ENCODE results near the gene IL17RD. TPM values are rescaled to one million over a fixed set of nuclear protein-coding genes. Genes with fewer than 3 reads are reported as not detected.

IL17RD gene
- polyA plus RNA-seq, 3 donors, result not detected

GRCh38 chr3:57097536-57097935 is 67.6 kb downstream of the IL17RD start:
- no peaks in the 10 kb centered on the region for H3K36me3 ChIP-seq (replicated peaks in 1 of 2; ENCODE audit: control insufficient read depth in 1 of 2, insufficient read depth in 2 of 2, low read length in 2 of 2)

GRCh38 chr3:57095363-57095762 is 69.8 kb downstream of the IL17RD start:
- Histone ChIP-seq H3K27ac (ENCODE audit: low read depth in 1 of 2, low read length in 2 of 2) (no peak overlapping the region), H2AFZ (ENCODE audit: insufficient read depth, low read depth, low read length, poor library complexity, severe bottlenecking) (no peak overlapping the region), H3K4me3 (replicated peaks in 1 of 3; ENCODE audit: low read depth in 2 of 3, low read length in 3 of 3) (no peak overlapping the region), H3K27me3 (ENCODE audit: control insufficient read depth in 2 of 2, insufficient read depth in 2 of 2, low read length in 2 of 2) (no peaks in the 10 kb centered on the region), H3K9me3 (replicated peaks in 1 of 2; ENCODE audit: control insufficient read depth in 1 of 2, insufficient read depth in 1 of 2, low read length in 2 of 2) (no peaks in the 10 kb centered on the region), H4K20me1 (ENCODE audit: insufficient read depth, low read length) (no peaks in the 10 kb centered on the region), H3K4me2 (replicated peaks; ENCODE audit: extremely low read depth, low read length, poor library complexity, severe bottlenecking) (no peak overlapping the region), H3K36me3 (replicated peaks in 1 of 2; ENCODE audit: control insufficient read depth in 1 of 2, insufficient read depth in 2 of 2, low read length in 2 of 2) (no peaks in the 10 kb centered on the region), H3K4me1 (ENCODE audit: control insufficient read depth in 1 of 2, insufficient read depth in 2 of 2, low read length in 2 of 2) (peaks cover 11 to 13% of the 10 kb centered on the region in 2 donors), H3K9ac (ENCODE audit: insufficient read depth, low read length, poor library complexity, severe bottlenecking) (no peak overlapping the region), H3K79me2 (ENCODE audit: insufficient read depth, low read length) (no peaks in the 10 kb centered on the region)
- DNase-seq, result no peak
- Mint-ChIP-seq H3K36me3 (peaks cover 0 to 3% of the 10 kb centered on the region in 2 donors), H3K4me3 (no peak overlapping the region), H3K4me1 (peaks cover 17% of the 10 kb centered on the region), H3K27ac (no peak overlapping the region), H3K9me3 (no peaks in the 10 kb centered on the region), H3K27me3 (ENCODE audit: low read depth in 3 of 3) (peaks cover 0 to 4% (median 1%) of the 10 kb centered on the region in 3 donors)
- TF ChIP-seq CTCF (IDR thresholded peaks at IDR 0.05), result no peak
- WGBS (ENCODE audit: insufficient coverage), result 91% methylated on average over 4 of the region's 5 CpGs
- intact Hi-C loops (cut with micrococcal nuclease), result no loop called here

More at GRCh38 chr3:57097536-57097935, 67.6 kb downstream of the IL17RD start:
- Mint-ChIP-seq H3K9me3 (no peaks in the 10 kb centered on the region), H3K27me3 (ENCODE audit: low read depth in 3 of 3) (peaks cover 0 to 3% (median 1%) of the 10 kb centered on the region in 3 donors), H3K36me3 (peaks cover 0 to 3% of the 10 kb centered on the region in 2 donors), H3K27ac (no peak overlapping the region), H3K4me3 (no peak overlapping the region), H3K4me1 (peaks cover 17% of the 10 kb centered on the region)
- Histone ChIP-seq H3K79me2 (ENCODE audit: insufficient read depth, low read length) (no peaks in the 10 kb centered on the region), H3K27ac (ENCODE audit: low read depth in 1 of 2, low read length in 2 of 2) (no peak overlapping the region), H2AFZ (ENCODE audit: insufficient read depth, low read depth, low read length, poor library complexity, severe bottlenecking) (no peak overlapping the region), H3K9me3 (replicated peaks in 1 of 2; ENCODE audit: control insufficient read depth in 1 of 2, insufficient read depth in 1 of 2, low read length in 2 of 2) (no peaks in the 10 kb centered on the region), H3K4me3 (replicated peaks in 1 of 3; ENCODE audit: low read depth in 2 of 3, low read length in 3 of 3) (no peak overlapping the region), H3K4me2 (replicated peaks; ENCODE audit: extremely low read depth, low read length, poor library complexity, severe bottlenecking) (no peak overlapping the region), H3K27me3 (ENCODE audit: control insufficient read depth in 2 of 2, insufficient read depth in 2 of 2, low read length in 2 of 2) (no peaks in the 10 kb centered on the region), H3K4me1 (ENCODE audit: control insufficient read depth in 1 of 2, insufficient read depth in 2 of 2, low read length in 2 of 2) (peaks cover 11 to 13% of the 10 kb centered on the region in 2 donors), H3K9ac (ENCODE audit: insufficient read depth, low read length, poor library complexity, severe bottlenecking) (no peak overlapping the region), H4K20me1 (ENCODE audit: insufficient read depth, low read length) (no peaks in the 10 kb centered on the region)
- no peak for TF ChIP-seq CTCF (IDR thresholded peaks at IDR 0.05)
- 98% methylated on average over 20 of the region's 23 CpGs for WGBS (ENCODE audit: insufficient coverage)
- intact Hi-C loops (cut with micrococcal nuclease), result no loop called here
- DNase-seq, result no peak

Measured in CD14-positive monocyte (primary cell).